NCI-H774 (cell line): ENCODE measurements around the gene GPC5.
"Not testable (repeated sequence)": the region's sequence is repeated elsewhere in the genome, so short reads cannot be mapped to it uniquely, and the experiment has no call there.

Experiments used
- DNase-seq: peaks from one replicate; lab custom pipeline; 2025; lab: John Stamatoyannopoulos, UW

Gene GPC5

GRCh38 chr13:91652404-91653301 lies 254.2 kb downstream of the GPC5 start:
- DNase-seq, result no peak

DNA sequence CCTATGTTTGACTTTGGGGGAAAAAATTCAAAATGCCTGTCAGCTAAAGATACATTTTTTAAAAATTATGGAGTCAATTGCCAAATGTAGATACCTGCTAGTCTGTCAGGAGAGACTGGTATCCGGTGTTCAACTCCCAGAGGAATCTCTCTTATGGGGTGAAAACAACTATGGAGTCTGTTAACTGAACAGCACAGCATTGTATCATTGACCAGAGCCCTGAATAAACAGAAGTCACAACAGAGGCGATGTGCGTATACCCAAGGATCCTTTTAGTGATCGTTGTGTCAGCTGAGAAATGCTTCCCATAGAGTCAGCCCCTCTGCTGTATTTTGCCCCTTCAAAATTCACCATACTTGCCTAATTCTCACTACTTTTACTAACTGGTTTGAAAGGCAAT lies 257.3 kb downstream of the GPC5 start:
- no peak for DNase-seq

DNA sequence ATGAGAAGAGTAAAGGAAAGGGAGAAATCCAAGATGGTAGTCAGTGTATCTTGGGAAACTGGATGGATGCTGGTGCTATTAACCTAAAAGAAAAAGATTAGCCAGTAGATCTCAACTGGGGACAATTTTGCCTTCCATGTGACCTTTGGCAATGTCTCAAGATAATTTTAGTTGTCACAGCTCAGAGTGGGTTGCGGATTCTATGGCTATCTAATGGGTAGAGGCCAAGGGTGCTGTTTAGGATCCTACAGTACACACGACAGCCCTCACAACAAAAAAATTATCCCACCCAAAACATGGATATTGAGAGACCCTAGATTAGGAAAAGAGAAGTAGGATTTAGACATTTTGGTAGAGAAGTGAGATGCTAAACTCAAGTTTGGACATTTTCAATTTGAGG lies 258.9 kb downstream of the GPC5 start:
- DNase-seq, result no peak

DNA sequence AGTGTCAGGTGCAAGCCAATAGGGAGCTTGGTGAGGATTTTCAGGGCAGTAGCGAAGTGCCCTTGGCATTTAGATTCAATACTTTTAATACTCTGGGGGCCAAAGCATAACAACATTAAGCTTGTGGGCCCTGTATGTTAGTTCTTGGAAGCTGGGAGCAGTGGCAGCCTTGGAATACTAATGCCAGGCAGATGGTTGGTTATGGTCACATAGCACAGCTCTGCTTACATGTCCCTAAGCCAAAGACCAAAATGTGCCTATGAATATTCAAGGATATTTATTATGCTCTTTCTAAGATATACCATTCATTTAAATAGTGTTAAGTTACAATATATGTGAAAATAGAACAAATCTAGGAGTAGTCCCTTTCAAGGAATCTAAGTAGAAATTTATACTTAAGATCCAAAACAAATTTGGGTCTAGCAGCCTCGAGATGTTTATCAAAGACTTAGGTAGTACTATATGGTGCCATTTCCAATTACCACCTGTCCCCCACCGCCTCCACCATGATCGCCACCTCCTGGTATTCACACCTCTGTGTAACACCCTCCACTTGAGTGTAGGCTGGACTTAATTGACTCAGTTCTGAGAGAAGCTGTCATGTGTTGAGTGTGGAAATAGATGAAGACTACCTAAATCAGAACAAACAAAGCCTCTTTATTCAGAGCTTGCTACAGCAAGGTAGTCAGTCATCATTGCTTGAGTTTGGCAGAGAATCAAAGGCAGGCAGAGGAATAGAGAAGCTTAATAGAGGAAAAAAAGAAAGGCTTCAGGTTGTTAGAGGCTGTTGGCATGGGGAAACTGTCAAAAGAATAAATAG lies 261.0 kb downstream of the GPC5 start:
- DNase-seq, result no peak

GRCh38 chr13:91660076-91660415 lies 261.6 kb downstream of the GPC5 start:
- DNase-seq, result no peak

GRCh38 chr13:91661692-91662490 lies 263.5 kb downstream of the GPC5 start:
- no peak for DNase-seq

DNA sequence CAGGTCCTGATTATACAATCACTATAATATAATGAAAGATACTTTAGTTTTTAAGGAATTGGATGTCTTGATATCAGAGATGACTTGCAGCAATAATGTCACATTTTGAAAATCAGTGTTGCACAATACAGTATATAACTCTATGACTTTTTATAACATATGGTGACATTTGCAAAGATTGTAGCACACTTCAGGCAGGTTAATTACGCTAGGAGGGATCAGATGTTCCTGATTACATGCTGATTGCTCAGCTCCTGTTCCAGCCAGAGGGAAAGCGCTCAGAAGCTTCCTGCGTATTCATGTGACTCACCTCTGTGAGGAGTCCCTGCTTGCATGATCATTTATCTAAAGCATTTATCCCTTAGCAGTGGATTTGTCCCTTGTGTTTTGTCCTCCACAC lies 265.6 kb downstream of the GPC5 start:
- no peak for DNase-seq

DNA sequence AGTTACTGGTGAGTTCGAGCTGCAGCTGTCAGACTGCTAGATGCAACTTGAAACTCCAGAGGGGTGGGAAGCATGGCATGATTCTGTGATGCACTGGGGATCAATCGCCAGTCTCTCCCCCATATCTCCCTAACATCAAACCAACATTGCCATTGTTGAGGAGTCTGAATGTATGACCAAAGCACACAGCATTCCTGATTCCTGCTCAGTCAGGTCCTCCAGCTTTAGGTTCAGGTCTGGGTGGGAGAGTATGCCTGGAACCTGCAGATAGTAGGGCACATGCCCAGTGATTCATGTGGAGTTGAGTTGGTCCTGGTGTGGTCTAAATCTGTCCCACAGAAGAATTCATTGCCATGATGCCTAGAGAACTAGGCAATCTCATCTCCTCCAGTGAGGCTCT lies 269.1 kb downstream of the GPC5 start:
- DNase-seq, result no peak

DNA sequence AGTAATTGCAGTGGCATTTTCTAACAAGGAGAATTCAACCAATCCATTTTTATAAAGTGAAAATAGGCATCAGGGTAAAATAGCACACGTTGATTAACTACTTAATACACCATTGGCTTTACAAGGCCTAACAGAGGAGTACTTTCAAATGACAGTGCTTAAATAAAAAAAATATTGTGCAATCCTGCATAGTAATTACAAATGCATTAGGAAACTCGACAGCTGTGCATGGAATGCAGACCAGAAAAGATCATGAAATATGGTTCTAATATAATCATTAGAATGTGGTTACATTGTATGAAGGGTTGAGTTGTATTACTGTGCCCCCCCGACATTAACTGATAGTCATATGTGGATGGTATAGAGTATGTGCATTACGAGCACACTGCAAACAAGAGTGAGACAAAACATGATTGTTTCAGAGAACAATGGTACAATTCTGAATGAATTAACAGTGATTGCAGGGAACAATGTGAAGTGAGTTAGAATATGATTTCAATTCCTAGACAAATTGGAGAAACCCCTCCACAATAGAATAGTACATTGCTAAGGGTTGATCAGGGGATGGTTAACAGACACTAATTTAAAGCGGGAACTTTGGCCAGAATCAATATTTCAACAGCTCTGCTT lies 270.6 kb downstream of the GPC5 start:
- no peak for DNase-seq

- DNase-seq, result not testable (repeated sequence)
Observed at GRCh38 chr13:91674347-91674746, 275.9 kb downstream of the GPC5 start.

DNA sequence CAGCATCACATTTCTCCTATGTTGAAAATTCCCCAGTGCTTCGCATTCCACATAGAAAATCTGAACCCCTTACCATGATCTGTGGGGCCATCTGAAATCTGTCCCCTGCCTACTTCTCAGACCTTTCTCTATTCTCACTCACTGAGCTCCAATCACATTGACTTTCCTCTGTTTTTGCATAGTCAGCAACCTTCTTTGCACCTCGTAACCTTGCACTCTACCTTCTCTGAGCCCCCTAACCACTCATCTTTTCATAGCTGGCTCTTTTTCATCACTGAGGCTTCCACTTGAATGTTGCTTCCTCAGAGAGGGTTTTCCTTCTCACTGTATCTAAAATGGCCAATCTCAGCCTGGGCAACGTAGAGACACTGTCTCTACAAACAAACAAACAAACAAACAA lies 286.3 kb downstream of the GPC5 start:
- DNase-seq, result no peak

DNA sequence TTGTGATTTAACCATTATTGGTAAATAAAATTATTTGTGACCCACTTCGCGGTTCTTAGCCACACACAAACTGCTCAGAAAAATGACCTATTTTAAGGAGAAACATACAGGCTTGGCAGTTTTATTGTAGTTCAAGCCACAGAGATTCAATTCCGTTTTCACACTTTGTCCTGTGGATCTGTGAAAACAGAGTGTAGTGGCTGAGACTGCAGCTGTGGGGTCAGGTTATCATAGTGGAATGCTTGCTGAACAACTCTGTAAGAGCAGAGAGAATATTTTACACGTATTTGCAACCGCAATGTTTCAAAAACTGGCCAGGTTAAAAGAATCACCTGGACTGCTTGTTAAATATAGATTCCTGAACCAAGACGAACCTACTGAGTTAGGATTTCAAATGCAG lies 292.5 kb downstream of the GPC5 start:
- DNase-seq, result no peak

GRCh38 chr13:91693466-91693865 lies 295.0 kb downstream of the GPC5 start:
- no peak for DNase-seq

DNA sequence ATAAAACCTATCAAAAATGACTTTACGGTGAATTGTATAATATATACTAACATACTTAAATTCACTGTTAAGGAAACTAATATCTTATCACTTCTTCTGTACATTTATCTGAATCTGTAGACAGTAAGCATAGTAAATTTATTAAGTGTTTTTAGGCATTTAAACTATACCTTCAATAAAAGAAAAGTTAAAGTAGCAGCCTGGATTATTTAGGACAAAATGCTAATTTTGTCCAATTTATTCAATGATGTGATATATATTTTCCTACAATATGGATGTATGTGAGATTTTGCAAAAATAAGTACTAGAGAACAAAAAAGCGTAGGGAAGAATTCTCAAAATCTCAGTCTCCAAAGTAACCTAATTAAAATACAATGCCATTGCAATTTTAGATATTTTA lies 299.9 kb downstream of the GPC5 start:
- no peak for DNase-seq

DNA sequence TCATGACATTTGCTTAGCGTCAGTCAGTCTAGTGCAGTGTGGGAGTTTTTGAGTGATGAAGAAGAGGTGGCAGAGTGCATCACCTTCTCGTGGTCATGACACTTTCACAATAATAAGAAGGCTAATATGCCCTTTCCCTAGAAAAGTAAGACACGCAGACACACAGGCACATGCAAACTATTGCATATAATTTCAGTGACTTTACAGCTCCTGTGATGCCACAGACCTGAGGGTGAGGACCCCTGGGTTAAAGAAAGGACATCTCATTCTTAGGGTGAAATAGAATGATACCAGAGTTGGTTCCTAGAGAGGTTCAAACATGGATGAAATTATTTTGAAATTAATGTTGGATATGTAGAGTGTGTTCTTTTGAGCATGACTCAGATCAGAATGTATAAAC lies 300.3 kb downstream of the GPC5 start:
- DNase-seq, result no peak

DNA sequence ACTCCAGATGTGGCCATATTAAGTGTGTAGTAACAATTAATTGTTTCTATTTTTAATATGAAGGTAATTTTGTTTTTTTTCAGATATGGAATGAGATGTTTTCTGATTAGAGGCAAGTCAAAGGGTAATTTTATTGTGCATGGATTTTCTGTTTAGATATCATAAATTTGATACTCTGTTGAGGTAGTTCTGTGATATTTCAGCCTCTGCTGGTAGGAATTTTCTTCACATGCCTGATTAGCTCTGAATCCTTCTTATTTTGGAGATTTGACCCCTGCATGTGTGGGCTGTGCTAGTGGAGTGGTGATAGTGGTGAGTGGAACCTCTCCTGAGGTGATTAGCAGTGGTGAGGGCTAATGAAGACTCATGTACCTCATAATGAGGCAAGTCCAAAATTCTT lies 301.4 kb downstream of the GPC5 start:
- DNase-seq, result no peak

DNA sequence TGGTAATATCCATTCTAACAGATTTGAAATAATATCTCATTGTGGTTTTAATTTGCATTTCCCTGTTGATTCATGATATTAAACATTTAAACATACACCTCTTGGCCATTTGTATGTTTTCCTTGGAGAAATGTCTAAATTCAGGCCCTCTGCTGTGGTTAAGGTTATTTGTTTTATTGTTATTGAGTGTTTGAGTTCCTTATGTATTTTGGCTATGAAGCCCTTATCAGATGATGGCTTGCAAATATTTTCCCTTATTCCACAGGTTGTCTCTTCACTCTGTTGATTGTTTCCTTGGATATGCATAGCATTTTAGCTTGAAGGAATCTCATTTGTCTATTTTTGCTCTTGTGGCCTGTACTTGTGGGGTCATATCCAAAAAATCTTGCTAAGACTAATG lies 303.6 kb downstream of the GPC5 start:
- DNase-seq, result no peak

DNA sequence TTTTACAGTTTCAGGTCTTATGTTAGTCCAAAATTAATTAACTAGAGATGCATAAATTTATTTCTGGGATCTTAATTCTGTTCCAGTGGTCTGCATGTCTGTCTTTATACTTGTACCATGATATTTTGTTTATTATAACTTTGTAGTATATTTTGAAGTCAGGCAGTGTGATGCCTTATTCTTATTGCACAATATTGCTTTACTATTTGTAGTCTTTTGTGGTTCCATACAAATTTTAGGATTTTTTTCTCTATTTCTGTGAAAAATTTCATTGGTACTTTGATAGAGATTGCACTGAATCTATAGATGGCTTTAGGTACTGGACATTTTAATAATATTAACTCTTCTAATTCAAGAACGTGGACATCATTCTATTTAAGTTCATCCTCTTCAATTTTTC lies 304.0 kb downstream of the GPC5 start:
- DNase-seq, result no peak

DNA sequence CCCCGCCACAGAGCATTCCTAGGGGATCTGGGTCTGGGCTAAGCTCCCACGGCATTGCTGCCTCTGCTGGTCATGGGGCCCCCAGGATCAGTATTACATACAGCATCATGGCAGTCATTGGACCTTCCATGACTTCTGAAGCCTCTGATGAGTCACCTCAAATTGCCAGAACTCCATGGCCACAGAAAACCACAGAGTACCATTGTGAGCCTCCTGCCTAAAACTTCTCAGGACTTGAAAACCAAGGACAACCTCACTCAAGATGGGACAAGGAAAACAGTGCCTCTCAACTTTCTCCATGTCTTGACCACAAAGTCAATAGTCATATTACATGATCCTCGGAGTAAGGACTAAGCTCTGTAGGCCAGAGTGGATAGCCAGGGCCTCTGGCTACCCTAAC lies 306.0 kb downstream of the GPC5 start:
- DNase-seq, result no peak

- no peak for DNase-seq
Observed at GRCh38 chr13:91708558-91708957, 310.1 kb downstream of the GPC5 start.

- DNase-seq, result no peak
Observed at GRCh38 chr13:91709180-91709579, 310.8 kb downstream of the GPC5 start.

DNA sequence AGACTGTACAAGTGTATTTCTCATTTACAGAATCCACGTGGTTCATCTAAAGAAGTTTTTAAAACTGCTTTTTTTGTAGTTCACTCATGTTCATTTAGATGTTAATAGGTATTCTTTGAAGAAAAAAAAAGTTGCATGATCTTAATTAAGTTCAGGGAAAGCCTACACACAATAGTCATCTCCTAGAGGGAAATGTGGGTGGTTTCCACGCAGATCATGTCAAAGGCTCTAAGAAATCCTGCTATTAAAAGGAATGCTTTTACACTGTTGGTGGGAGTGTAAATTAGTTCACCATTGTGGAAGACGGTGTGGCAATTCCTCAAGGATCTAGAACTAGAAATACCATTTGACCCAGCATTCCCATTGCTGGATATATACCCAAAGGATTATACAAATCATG lies 312.3 kb downstream of the GPC5 start:
- no peak for DNase-seq
